DMS 273 (cell line): ENCODE results near the gene MRGPRF.
"Not testable (repeated sequence)": the region's sequence is repeated elsewhere in the genome, so short reads cannot be mapped to it uniquely, and the experiment has no call there.

ENCODE experiments used
- DNase-seq: peaks from one replicate; lab custom pipeline; 2025; ENCODE audit not compliant: unreplicated experiment; lab: John Stamatoyannopoulos, UW

Gene MRGPRF

GRCh38 chr11:69003301-69003865 is 9.7 kb downstream of the MRGPRF start:
- no peak for DNase-seq

GRCh38 chr11:69002570-69003231 is 10.3 kb downstream of the MRGPRF start:
- DNase-seq = no peak

GRCh38 chr11:69002110-69002569 is 10.9 kb downstream of the MRGPRF start:
- DNase-seq = no peak

- no peak for DNase-seq
Observed at GRCh38 chr11:69001243-69002081, 11.6 kb downstream of the MRGPRF start.

- DNase-seq = peak; percentile 80
Observed at GRCh38 chr11:69000831-69001242, 12.2 kb downstream of the MRGPRF start.

- DNase-seq = no peak
Observed at GRCh38 chr11:69000391-69000790, 12.7 kb downstream of the MRGPRF start.

- DNase-seq = not testable (repeated sequence)
Observed at GRCh38 chr11:68999748-69000355, 13.2 kb downstream of the MRGPRF start.

- no peak for DNase-seq
Observed at GRCh38 chr11:68999093-68999747, 13.8 kb downstream of the MRGPRF start.

GRCh38 chr11:68998390-68998911 is 14.6 kb downstream of the MRGPRF start:
- DNase-seq = peak; percentile 91

GRCh38 chr11:68997995-68998348 is 15.1 kb downstream of the MRGPRF start:
- no peak for DNase-seq

- DNase-seq = no peak
Observed at GRCh38 chr11:68997124-68997994, 15.7 kb downstream of the MRGPRF start.

GRCh38 chr11:68996376-68997123 is 16.5 kb downstream of the MRGPRF start:
- DNase-seq = no peak

- DNase-seq = no peak
Observed at GRCh38 chr11:68994894-68995285, 18.2 kb downstream of the MRGPRF start.

- DNase-seq = no peak
Observed at GRCh38 chr11:68994161-68994893, 18.7 kb downstream of the MRGPRF start.

- DNase-seq = no peak
Observed at GRCh38 chr11:68993546-68993945, 19.5 kb downstream of the MRGPRF start.

GRCh38 chr11:68992743-68993255 is 20.2 kb downstream of the MRGPRF start:
- no peak for DNase-seq

GRCh38 chr11:68990995-68991780 is 21.9 kb downstream of the MRGPRF start:
- no peak for DNase-seq
